HEK293 (cell line): Measurements from ENCODE around the gene ARPC5.
"Not testable (repeated sequence)": the region's sequence is repeated elsewhere in the genome, so short reads cannot be mapped to it uniquely, and the experiment has no call there.

ENCODE experiments used
- CTCF ChIA-PET: fragments of 350-600 bp; formaldehyde crosslinking; extraction: SDS; loops from one replicate; lab custom pipeline; 2021; ENCODE audit warnings: antibody characterized with exemption; lab: Yijun Ruan, JAX
- POLR2A ChIA-PET: fragments of 300-600 bp; formaldehyde crosslinking; extraction: SDS; loops from one replicate; lab custom pipeline; 2020; ENCODE audit warnings: antibody characterized with exemption, inconsistent platforms; lab: Yijun Ruan, JAX
- H3K27ac ChIP-seq: fragments of 200-500 bp; sonication (Bioruptor generic); 2 replicates; pipeline ENCODE4 v1.5.1; 2014; ENCODE audit warnings: low read depth, low read length, control low read depth, inconsistent platforms; ENCODE audit errors: extremely low read depth
- H3K36me3 ChIP-seq, 2 experiments: fragments of 200-500 bp in 1 of 2; sonication (Bioruptor generic) in 1 of 2; 1 replicate in 1 of 2; 2 replicates in 1 of 2; pipeline ENCODE4 v1.5.1; 2014 to 2017; ENCODE audit warnings: inconsistent platforms in 2 of 2, low read length in 2 of 2; ENCODE audit not compliant: control insufficient read depth in 2 of 2, insufficient read depth in 1 of 2
- H3K4me1 ChIP-seq: fragments of 200-500 bp; sonication (Bioruptor generic); 2 replicates; pipeline ENCODE4 v1.5.1; 2014; ENCODE audit warnings: mild to moderate bottlenecking, low read length, inconsistent platforms; ENCODE audit not compliant: control insufficient read depth, insufficient read depth
- H3K4me3 ChIP-seq: 2 replicates; pipeline ENCODE4 v1.5.1; 2011; ENCODE audit warnings: low read depth, mild to moderate bottlenecking, control low read depth, low read length, moderate library complexity
- H3K9me3 ChIP-seq: fragments of 200-500 bp; sonication (Bioruptor generic); 2 replicates; pipeline ENCODE4 v1.5.1; 2014; ENCODE audit warnings: low read depth, low read length, inconsistent platforms; ENCODE audit not compliant: control insufficient read depth, insufficient read depth
- FEZF1 ChIP-seq: fragments of 450-650 bp; formaldehyde crosslinking; IDR thresholded peaks from 2 replicates; pipeline ENCODE4 v1.5.1; 2016; ENCODE audit warnings: missing biosample characterization, missing genetic modification characterization
- GFI1B ChIP-seq: fragments of 450-650 bp; formaldehyde crosslinking; IDR thresholded peaks from 2 replicates; pipeline ENCODE4 v1.5.1; 2016; ENCODE audit warnings: missing biosample characterization, missing genetic modification characterization
- KLF16 ChIP-seq: fragments of 450-650 bp; formaldehyde crosslinking; IDR thresholded peaks from 2 replicates; pipeline ENCODE4 v1.5.1; 2017; ENCODE audit warnings: missing biosample characterization, missing genetic modification characterization
- OVOL3 ChIP-seq: fragments of 450-650 bp; formaldehyde crosslinking; IDR thresholded peaks from 2 replicates; pipeline ENCODE4 v1.5.1; 2016; ENCODE audit warnings: missing biosample characterization, missing genetic modification characterization
- ZBTB20 ChIP-seq: fragments of 450-650 bp; formaldehyde crosslinking; IDR thresholded peaks from 2 replicates; pipeline ENCODE4 v1.5.1; 2016; ENCODE audit warnings: missing biosample characterization, missing genetic modification characterization
- ZNF146 ChIP-seq: fragments of 450-650 bp; formaldehyde crosslinking; IDR thresholded peaks from 2 replicates; pipeline ENCODE4 v1.5.1; 2016; ENCODE audit warnings: missing biosample characterization, missing genetic modification characterization
- ZNF18 ChIP-seq: fragments of 450-650 bp; formaldehyde crosslinking; IDR thresholded peaks from 2 replicates; pipeline ENCODE4 v1.5.1; 2016; ENCODE audit warnings: missing biosample characterization, missing genetic modification characterization
- ZNF433 ChIP-seq: fragments of 450-650 bp; formaldehyde crosslinking; IDR thresholded peaks from 2 replicates; pipeline ENCODE4 v1.5.1; 2016; ENCODE audit warnings: missing biosample characterization, missing genetic modification characterization, low read depth
- ZNF521 ChIP-seq: fragments of 450-650 bp; formaldehyde crosslinking; IDR thresholded peaks from 2 replicates; pipeline ENCODE4 v1.5.1; 2017; ENCODE audit warnings: missing biosample characterization, mild to moderate bottlenecking, missing genetic modification characterization
- ZNF555 ChIP-seq: fragments of 450-650 bp; formaldehyde crosslinking; conservative IDR thresholded peaks from 2 replicates; pipeline ENCODE4 v1.5.1; 2017; ENCODE audit warnings: missing biosample characterization, mild to moderate bottlenecking, missing genetic modification characterization, inconsistent platforms
- ZNF561 ChIP-seq: fragments of 450-650 bp; IDR thresholded peaks from 2 replicates; pipeline ENCODE4 v1.5.1; 2018; ENCODE audit warnings: missing biosample characterization, missing genetic modification characterization, borderline replicate concordance
- ZNF670 ChIP-seq: fragments of 450-650 bp; formaldehyde crosslinking; IDR thresholded peaks from 2 replicates; pipeline ENCODE4 v1.5.1; 2016; ENCODE audit warnings: missing biosample characterization, missing genetic modification characterization, low read depth
- ZNF768 ChIP-seq: fragments of 450-650 bp; formaldehyde crosslinking; IDR thresholded peaks from 2 replicates; pipeline ENCODE4 v1.5.1; 2018; ENCODE audit warnings: missing biosample characterization, mild to moderate bottlenecking, missing genetic modification characterization
- TF ChIP-seq, protein P1 (sequence below): fragments of 450-650 bp; formaldehyde crosslinking; IDR thresholded peaks from 2 replicates; pipeline ENCODE4 v1.5.1; 2017; ENCODE audit warnings: missing biosample characterization, missing genetic modification characterization
- TF ChIP-seq, protein P2 (sequence below): fragments of 450-650 bp; formaldehyde crosslinking; IDR thresholded peaks from 2 replicates; pipeline ENCODE4; 2016; ENCODE audit warnings: missing biosample characterization, missing genetic modification characterization

The ARPC5 gene

DNA sequence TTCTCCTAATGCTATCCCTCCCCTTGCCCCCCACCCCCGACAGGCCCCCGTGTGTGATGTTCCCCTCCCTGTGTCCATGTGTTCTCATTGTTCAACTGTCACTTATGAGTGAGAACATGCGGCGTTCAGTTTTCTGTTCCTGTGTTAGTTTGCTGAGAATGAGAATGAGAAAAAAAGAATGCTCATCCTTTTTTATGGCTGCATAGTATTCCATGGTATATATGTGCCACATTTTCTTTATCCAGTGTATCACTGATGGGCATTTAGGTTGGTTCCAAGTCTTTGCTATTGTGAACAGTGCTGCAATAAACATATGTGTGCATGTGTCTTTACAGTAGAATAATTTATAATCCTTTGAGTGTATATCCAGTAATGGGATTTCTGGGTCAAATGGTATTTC lies 43.8 kb upstream of the ARPC5 start:
- CTCF ChIA-PET, H3K27ac ChIP-seq, H3K4me3 ChIP-seq, POLR2A ChIA-PET, H3K4me1 ChIP-seq, H3K36me3 ChIP-seq, H3K9me3 ChIP-seq: not testable (repeated sequence)
- TF ChIP-seq ZNF146 (tag by site-specific recombination) = peak; percentile 75

DNA sequence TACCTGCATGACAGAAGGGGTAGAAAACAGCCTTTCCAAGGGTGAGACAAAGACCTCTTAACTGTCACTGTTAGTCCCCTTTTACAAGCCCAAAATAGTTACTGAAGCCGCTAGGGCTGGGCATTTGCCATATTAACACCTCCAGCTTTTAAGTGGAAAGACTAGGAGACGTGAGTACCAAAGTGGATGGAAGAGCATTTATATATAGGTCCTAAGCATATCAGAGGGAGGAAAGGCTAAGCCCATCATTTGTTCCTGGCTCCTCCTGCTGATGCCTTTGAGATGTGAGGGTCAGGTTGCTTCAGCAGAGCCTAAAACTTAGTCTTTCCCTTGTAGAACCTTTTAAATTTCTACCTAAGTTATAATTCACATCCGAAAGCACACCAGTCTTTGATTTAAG lies 43.2 kb upstream of the ARPC5 start:
- no peak overlapping the region for H3K4me3 ChIP-seq
- TF ChIP-seq, protein P1, sequence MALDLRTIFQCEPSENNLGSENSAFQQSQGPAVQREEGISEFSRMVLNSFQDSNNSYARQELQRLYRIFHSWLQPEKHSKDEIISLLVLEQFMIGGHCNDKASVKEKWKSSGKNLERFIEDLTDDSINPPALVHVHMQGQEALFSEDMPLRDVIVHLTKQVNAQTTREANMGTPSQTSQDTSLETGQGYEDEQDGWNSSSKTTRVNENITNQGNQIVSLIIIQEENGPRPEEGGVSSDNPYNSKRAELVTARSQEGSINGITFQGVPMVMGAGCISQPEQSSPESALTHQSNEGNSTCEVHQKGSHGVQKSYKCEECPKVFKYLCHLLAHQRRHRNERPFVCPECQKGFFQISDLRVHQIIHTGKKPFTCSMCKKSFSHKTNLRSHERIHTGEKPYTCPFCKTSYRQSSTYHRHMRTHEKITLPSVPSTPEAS (tag by site-specific recombination) = no peak
- TF ChIP-seq KLF16 (tag by site-specific recombination) (no peak), ZNF18 (tag by site-specific recombination) (no peak), GFI1B (no peak)
- H3K36me3 ChIP-seq = no peaks in the 10 kb centered on the region
- H3K4me1 ChIP-seq = no peaks in the 10 kb centered on the region
- H3K27ac ChIP-seq = no peak overlapping the region
- POLR2A ChIA-PET = no interaction called here
- H3K9me3 ChIP-seq = no peaks in the 10 kb centered on the region
- CTCF ChIA-PET = no interaction called here

- Histone ChIP-seq H3K4me3 (no peak overlapping the region), H3K4me1 (no peaks in the 10 kb centered on the region), H3K36me3 (no peaks in the 10 kb centered on the region), H3K27ac (no peak overlapping the region), H3K9me3 (no peaks in the 10 kb centered on the region)
- TF ChIP-seq, protein P2, sequence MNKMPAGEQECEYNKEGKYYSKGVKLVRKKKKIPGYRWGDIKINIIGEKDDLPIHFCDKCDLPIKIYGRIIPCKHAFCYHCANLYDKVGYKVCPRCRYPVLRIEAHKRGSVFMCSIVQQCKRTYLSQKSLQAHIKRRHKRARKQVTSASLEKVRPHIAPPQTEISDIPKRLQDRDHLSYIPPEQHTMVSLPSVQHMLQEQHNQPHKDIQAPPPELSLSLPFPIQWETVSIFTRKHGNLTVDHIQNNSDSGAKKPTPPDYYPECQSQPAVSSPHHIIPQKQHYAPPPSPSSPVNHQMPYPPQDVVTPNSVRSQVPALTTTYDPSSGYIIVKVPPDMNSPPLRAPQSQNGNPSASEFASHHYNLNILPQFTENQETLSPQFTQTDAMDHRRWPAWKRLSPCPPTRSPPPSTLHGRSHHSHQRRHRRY = no peak
- TF ChIP-seq ZBTB20 (tag by site-specific recombination) (peak; percentile 72), ZNF561 (tag by site-specific recombination) (no peak)
- CTCF ChIA-PET = interaction anchor here (0.6 to 4.8 kb wide), 7 partner anchors 9 to 396 kb away, joined by 3 to 32 read pairs (median 6); no protein-coding TSS in a partner anchor
- POLR2A ChIA-PET = no interaction called here
Observed at GRCh38 chr1:183676586-183677189, 41.1 kb upstream of the ARPC5 start.

GRCh38 chr1:183675883-183676585 lies 40.5 kb upstream of the ARPC5 start:
- Histone ChIP-seq H3K9me3 (no peaks in the 10 kb centered on the region), H3K4me3 (no peak overlapping the region), H3K27ac (no peak overlapping the region), H3K4me1 (no peaks in the 10 kb centered on the region), H3K36me3 (no peaks in the 10 kb centered on the region)
- no peak for TF ChIP-seq ZNF670 (tag by site-specific recombination)
- TF ChIP-seq ZNF768 (tag by site-specific recombination) = no peak
- TF ChIP-seq OVOL3 = no peak
- TF ChIP-seq FEZF1 (tag by site-specific recombination) = no peak
- no peak for TF ChIP-seq ZNF555
- no peak for TF ChIP-seq ZNF521
- TF ChIP-seq ZNF433 = no peak
- CTCF ChIA-PET = interaction anchor here (0.6 to 4.8 kb wide), 6 partner anchors 8 to 713 kb away, joined by 3 to 32 read pairs (median 4); no protein-coding TSS in a partner anchor
- POLR2A ChIA-PET = no interaction called here
